GM12878 (cell line): ENCODE results near the gene ARAP2. TPM values are rescaled to one million over a fixed set of nuclear protein-coding genes. Genes with fewer than 3 reads are reported as not detected.

Experiments
- ATAC-seq: fragments of 200-7000 bp; cut with Tn5 transposase; 3 replicates; pipeline ENCODE4 v1.9.1; 2020; ENCODE audit warnings: mild to moderate bottlenecking, moderate library complexity
- BruUV-seq: library from RNA; stranded (reverse); fragments of 400-500 nt; replicated peaks from 2 replicates; lab custom pipeline; 2021; lab: Mats Ljungman, UMichigan
- CTCF ChIA-PET: fragments of 300-600 bp; sonication (Branson Sonifier 250); formaldehyde crosslinking; extraction: SDS; loops from one replicate; lab custom pipeline; 2021; ENCODE audit warnings: inconsistent platforms; lab: Yijun Ruan, JAX
- POLR2A ChIA-PET: fragments of 350-600 bp; formaldehyde crosslinking; extraction: SDS; loops from one replicate; lab custom pipeline; 2021; ENCODE audit warnings: inconsistent platforms; lab: Charles Lee
- RAD21 ChIA-PET: fragments of 300-600 bp; sonication (Branson Sonifier 250); formaldehyde crosslinking; loops from one replicate; lab custom pipeline; 2023; ENCODE audit warnings: antibody characterized with exemption; ENCODE audit not compliant: unreplicated experiment; lab: Charles Lee
- SMC1A ChIA-PET: fragments of 300-600 bp; sonication (Branson Sonifier 250); formaldehyde crosslinking; loops from one replicate; lab custom pipeline; 2023; ENCODE audit not compliant: unreplicated experiment, uncharacterized antibody; lab: Charles Lee
- DNase-seq: peaks from one replicate; pipeline ENCODE4 v3.0.0-alpha.2; 2011; ENCODE audit warnings: low read depth, low spot score
- FAIRE-seq: peaks from 3 replicates; lab custom pipeline; 2011; peaks lifted over from hg19 to GRCh38; lab: Jason Lieb, UNC
- H2AFZ ChIP-seq: 2 replicates; pipeline ENCODE4 v1.6.0; 2011; ENCODE audit warnings: low read depth, low read length, control low read depth; ENCODE audit not compliant: control insufficient read depth
- H3K27ac ChIP-seq: 2 replicates; pipeline ENCODE4 v1.5.1; 2011; ENCODE audit warnings: control low read depth; ENCODE audit not compliant: control insufficient read depth, insufficient read depth
- H3K27me3 ChIP-seq, 2 experiments: replicated peaks in 1 of 2; 2 replicates each; pipeline versions ENCODE4 v1.6.0 to v1.6.1; 2011; ENCODE audit warnings: low read length in 1 of 2; ENCODE audit not compliant: control insufficient read depth in 2 of 2, insufficient read depth in 2 of 2
- H3K36me3 ChIP-seq, 2 experiments: 2 replicates each; pipeline ENCODE4 v1.5.1; 2011; ENCODE audit warnings: low read length in 1 of 2; ENCODE audit not compliant: control insufficient read depth in 2 of 2, insufficient read depth in 2 of 2
- H3K4me1 ChIP-seq: 2 replicates; pipeline ENCODE4 v1.6.1; 2011; ENCODE audit warnings: mild to moderate bottlenecking, low read length, moderate library complexity, mixed read lengths; ENCODE audit not compliant: control insufficient read depth, insufficient read depth
- H3K4me2 ChIP-seq: 2 replicates; pipeline ENCODE4 v1.6.0; 2011; ENCODE audit warnings: control low read depth; ENCODE audit not compliant: control insufficient read depth, insufficient read depth
- H3K4me3 ChIP-seq: fragments of 200-600 bp; sonication (generic); 2 replicates; pipeline ENCODE4 v1.5.1; 2016
- H3K79me2 ChIP-seq: 2 replicates; pipeline ENCODE4 v1.6.0; 2011; ENCODE audit warnings: low read length; ENCODE audit not compliant: control insufficient read depth, insufficient read depth
- H3K9ac ChIP-seq: 2 replicates; pipeline ENCODE4 v1.8.0; 2011; ENCODE audit warnings: low read length, control low read depth, mixed read lengths; ENCODE audit not compliant: control insufficient read depth, insufficient read depth
- H3K9me3 ChIP-seq: replicated peaks from 3 replicates; pipeline ENCODE4 v1.5.1; 2011; ENCODE audit warnings: mild to moderate bottlenecking, low read length; ENCODE audit not compliant: control insufficient read depth, insufficient read depth
- H4K20me1 ChIP-seq: 2 replicates; pipeline ENCODE4 v1.6.0; 2011; ENCODE audit not compliant: control insufficient read depth, insufficient read depth
- ATF7 ChIP-seq: fragments of 450-650 bp; IDR thresholded peaks from 2 replicates; pipeline ENCODE4 v1.6.1; 2016; ENCODE audit warnings: low read depth, mild to moderate bottlenecking
- BACH1 ChIP-seq: fragments of 450-650 bp; IDR thresholded peaks from 2 replicates; pipeline ENCODE4 v1.6.1; 2017; ENCODE audit warnings: mild to moderate bottlenecking, borderline replicate concordance
- CBX5 ChIP-seq: sonication (generic); IDR thresholded peaks from 2 replicates; pipeline ENCODE4 v1.6.1; 2016; ENCODE audit warnings: low read depth, moderate library complexity, mild to moderate bottlenecking, inconsistent platforms
- CEBPZ ChIP-seq: fragments of 150-350 bp; IDR thresholded peaks from 2 replicates; pipeline ENCODE4 v1.6.1; 2016; ENCODE audit warnings: low read depth, low read length
- EZH2 ChIP-seq: IDR thresholded peaks from 2 replicates; pipeline ENCODE4 v1.6.1; 2012; ENCODE audit warnings: low read depth, mild to moderate bottlenecking, control low read depth, inconsistent platforms, low read length, borderline replicate concordance; ENCODE audit not compliant: control insufficient read depth
- JUNB ChIP-seq: IDR thresholded peaks from 2 replicates; pipeline ENCODE4 v1.6.1; 2016; ENCODE audit warnings: antibody characterized with exemption, mild to moderate bottlenecking
- MLLT1 ChIP-seq: fragments of 450-650 bp; IDR thresholded peaks from 2 replicates; pipeline ENCODE4 v1.6.1; 2016; ENCODE audit warnings: mild to moderate bottlenecking
- NFIC ChIP-seq: IDR thresholded peaks from 2 replicates; pipeline ENCODE4 v1.6.1; 2012; ENCODE audit warnings: low read depth, mild to moderate bottlenecking, inconsistent platforms, low read length, moderate library complexity
- STAT3 ChIP-seq: IDR thresholded peaks from 2 replicates; pipeline ENCODE4 v1.6.1; 2011; ENCODE audit warnings: low read depth, low read length, improper control_type of control experiment
- SUPT20H ChIP-seq: IDR thresholded peaks from 2 replicates; pipeline ENCODE4 v1.6.1; 2011; ENCODE audit warnings: low read depth, mild to moderate bottlenecking, low read length, moderate library complexity, borderline replicate concordance; ENCODE audit not compliant: control insufficient read depth
- ZZZ3 ChIP-seq: IDR thresholded peaks from 2 replicates; pipeline ENCODE4 v1.6.1; 2011; ENCODE audit warnings: low read depth; ENCODE audit not compliant: control insufficient read depth, insufficient read length
- in situ Hi-C: fragments of 300-500 bp; cut with MboI; formaldehyde crosslinking; loops from 9 replicates; pipeline ENCODE4 v1.14.3; 2018; ENCODE audit warnings: mixed read lengths
- intact Hi-C: fragments of 100-400 bp; cut with micrococcal nuclease; formaldehyde crosslinking; loops from one replicate; pipeline ENCODE4 v1.14.2; 2022; ENCODE audit not compliant: unreplicated experiment
- polyA plus RNA-seq, 11 experiments: library from polyadenylated mRNA; depleted of rRNA in 4 of 11; unstranded in 6 of 11; stranded (reverse) in 5 of 11; fragments of >200 nt; fragmentation: Nextera tagmentation in 4 of 11; fragmentation: Illumina TruSeq in 1 of 11; extraction: Ambion mirVana in 4 of 11; extraction: Trizol in 1 of 11; gene quantifications; 1 replicate in 1 of 11; 2 replicates in 10 of 11; pipeline versions ENCODE4 v1.2.1 to v1.2.3, GENCODE V29; 2011 to 2016; ENCODE audit warnings: inconsistent platforms in 2 of 11, missing spikeins in 2 of 11, low read depth in 1 of 11
- total RNA-seq, 4 experiments: library from RNA; depleted of rRNA in 3 of 4; stranded (reverse); fragments of >200 nt in 3 of 4; fragmentation: Illumina TruSeq in 1 of 4; extraction: Trizol in 1 of 4; gene quantifications; 2 replicates each; pipeline versions ENCODE4 v1.2.1 to v1.2.3, GENCODE V29; 2013 to 2021

The ARAP2 gene
- total and polyA plus RNA-seq, 10 of the 15 experiments (the other 5 are each of a cell fraction or from before 2014, with no cell fraction given) = 5.4 to 36.1 (median 12.2) TPM

GRCh38 chr4:36140421-36140820 is 103.9 kb downstream of the ARAP2 start:
- no peaks in the 10 kb centered on the region for H3K4me1 ChIP-seq
- H3K4me3 ChIP-seq = no peak overlapping the region
- no peaks in the 10 kb centered on the region for H4K20me1 ChIP-seq
- no peaks in the 10 kb centered on the region for H3K79me2 ChIP-seq
- RAD21 ChIA-PET = interaction anchor here (1.1 kb wide), 1 partner anchor 12 kb away, joined by 4 read pairs; no protein-coding TSS in a partner anchor
- FAIRE-seq = no peak
- in situ Hi-C loops (no loop called here), intact Hi-C loops (no loop called here)
- H3K4me2 ChIP-seq = no peak overlapping the region
- ATAC-seq = no peak
- CTCF ChIA-PET = interaction anchor here (0.6 to 1.8 kb wide), 2 partner anchors 11 to 1711 kb away, joined by 3 to 5 read pairs; no protein-coding TSS in a partner anchor
- H3K36me3 ChIP-seq = peaks cover 0 to 2% of the 10 kb centered on the region in 2 experiments; a peak in 1 of 4 replicates
- no peak overlapping the region for H3K27ac ChIP-seq
- no peak overlapping the region for H2AFZ ChIP-seq
- SMC1A ChIA-PET = interaction anchor here (1.1 to 4.3 kb wide), 4 partner anchors 8 to 35 kb away, joined by 3 to 22 read pairs (median 4); no protein-coding TSS in a partner anchor
- H3K27me3 ChIP-seq = no peaks in the 10 kb centered on the region
- POLR2A ChIA-PET = interaction anchor here (0.7 kb wide), 1 partner anchor 10 kb away, joined by 3 read pairs; no protein-coding TSS in a partner anchor
- DNase-seq = no peak
- no TSS peak for BruUV-seq
- H3K9ac ChIP-seq = no peak overlapping the region
- H3K9me3 ChIP-seq = no peaks in the 10 kb centered on the region
- TF ChIP-seq MLLT1 (no peak), SUPT20H (no peak), ATF7 (no peak), STAT3 (no peak), ZZZ3 (no peak), BACH1 (no peak), CBX5 (no peak), CEBPZ (no peak), EZH2 (no peak), NFIC (no peak), JUNB (no peak)
